Neural progenitor cell (in vitro differentiated cells): ENCODE data around the gene NOTCH1. TPM values are rescaled to one million over a fixed set of nuclear protein-coding genes. Genes with fewer than 3 reads are reported as not detected.

ENCODE experiments used
- DNase-seq: peaks from one replicate; pipeline ENCODE4 v3.0.0-alpha.2; 2016; ENCODE audit warnings: low spot score
- H2AFZ ChIP-seq: fragments of 200-600 bp; sonication (generic); replicated peaks from 2 replicates; pipeline ENCODE4 v1.6.1; 2016; ENCODE audit warnings: antibody characterized with exemption
- H3F3A ChIP-seq: fragments of 200-600 bp; sonication (generic); 2 replicates; pipeline ENCODE4 v1.6.1; 2016; ENCODE audit warnings: antibody characterized with exemption, low read depth
- H3K27ac ChIP-seq: fragments of 200-600 bp; sonication (generic); 2 replicates; pipeline ENCODE4 v1.5.1; 2016; ENCODE audit warnings: mild to moderate bottlenecking
- H3K27me3 ChIP-seq: fragments of 200-600 bp; sonication (generic); 2 replicates; pipeline ENCODE4 v1.6.1; 2016; ENCODE audit warnings: mild to moderate bottlenecking, moderate library complexity
- H3K36me3 ChIP-seq: fragments of 200-600 bp; sonication (generic); 2 replicates; pipeline ENCODE4 v1.5.1; 2016
- H3K4me1 ChIP-seq: fragments of 200-600 bp; sonication (generic); 2 replicates; pipeline ENCODE4 v1.6.1; 2016; ENCODE audit warnings: mixed run types
- H3K4me2 ChIP-seq: fragments of 200-600 bp; sonication (generic); 2 replicates; pipeline ENCODE4 v1.6.1; 2016
- H3K4me3 ChIP-seq: fragments of 200-600 bp; sonication (generic); 2 replicates; pipeline ENCODE4 v1.5.1; 2016
- H3K79me2 ChIP-seq: fragments of 200-600 bp; sonication (generic); 2 replicates; pipeline ENCODE4 v1.6.1; 2016; ENCODE audit warnings: low read depth
- H3K9ac ChIP-seq: fragments of 200-600 bp; sonication (generic); 2 replicates; pipeline ENCODE4 v1.6.1; 2016
- H3K9me3 ChIP-seq: fragments of 200-600 bp; sonication (generic); 2 replicates; pipeline ENCODE4 v1.5.1; 2016; ENCODE audit warnings: low read depth
- H4K20me1 ChIP-seq: fragments of 200-600 bp; sonication (generic); 2 replicates; pipeline ENCODE4 v1.6.1; 2016; ENCODE audit warnings: low read depth
- H3K27ac Mint-ChIP-seq: 3 replicates; pipeline ENCODE4 v1.8.0; 2021; ENCODE audit warnings: mixed read lengths
- H3K27me3 Mint-ChIP-seq: 2 replicates; pipeline ENCODE4 v1.8.0; 2022; ENCODE audit warnings: low read depth, mild to moderate bottlenecking, inconsistent platforms, moderate library complexity, mixed read lengths; ENCODE audit not compliant: insufficient read depth
- H3K36me3 Mint-ChIP-seq: 3 replicates; pipeline ENCODE4 v1.8.0; 2021; ENCODE audit warnings: mixed read lengths
- H3K4me1 Mint-ChIP-seq: 3 replicates; pipeline ENCODE4 v1.8.0; 2021; ENCODE audit warnings: mixed read lengths
- H3K4me3 Mint-ChIP-seq: 3 replicates; pipeline ENCODE4 v1.8.0; 2021; ENCODE audit warnings: mild to moderate bottlenecking, moderate library complexity, mixed read lengths
- H3K9me3 Mint-ChIP-seq: 3 replicates; pipeline ENCODE4 v1.8.0; 2020; ENCODE audit warnings: mixed read lengths
- EZH2 ChIP-seq: fragments of 200-600 bp; sonication (generic); IDR thresholded peaks from 2 replicates; pipeline ENCODE4 v1.6.1; 2017; ENCODE audit warnings: antibody characterized with exemption, mild to moderate bottlenecking, moderate library complexity
- EZH2phosphoT487 ChIP-seq: fragments of 200-600 bp; sonication (generic); IDR thresholded peaks from 2 replicates; pipeline ENCODE4 v1.6.1; 2017; ENCODE audit warnings: antibody characterized with exemption
- total RNA-seq: library from RNA; depleted of rRNA; stranded (reverse); fragments of >200 nt; gene quantifications from 2 replicates; pipeline ENCODE4 v1.2.3, GENCODE V29; 2015; ENCODE audit warnings: low replicate concordance
- TF ChIP-seq, protein P1 (sequence below): fragments of 200-600 bp; sonication (generic); IDR thresholded peaks from 2 replicates; pipeline ENCODE4 v1.5.1; 2017; ENCODE audit warnings: antibody characterized with exemption, mild to moderate bottlenecking

Gene NOTCH1
- total RNA-seq, 1 donor from 2014 or later: 11.7 TPM

DNA sequence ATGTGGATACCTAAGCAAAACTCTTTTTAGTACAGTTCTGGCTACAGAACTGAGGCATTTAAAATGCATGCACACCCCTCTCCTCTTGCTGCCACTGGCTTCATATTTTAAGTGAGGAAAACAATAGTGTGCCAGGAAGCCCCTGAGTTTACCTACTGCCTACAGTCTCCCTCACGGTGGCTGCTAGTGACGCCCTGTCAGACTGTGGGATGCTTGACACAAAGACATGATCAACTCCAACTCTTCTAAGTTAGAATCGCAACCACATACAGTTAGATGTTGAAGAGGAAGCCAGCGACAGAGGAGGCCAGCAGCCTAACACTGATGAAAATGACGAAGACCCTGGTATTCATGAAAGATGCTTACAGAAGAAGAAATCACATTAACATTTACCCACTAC, 64.3 kb downstream of the NOTCH1 start:
- H2AFZ ChIP-seq: no peak overlapping the region
- peak overlapping the region; percentile 89 for H3K4me2 ChIP-seq
- H3K4me1 ChIP-seq: peaks cover 8% of the 10 kb centered on the region
- H3K9me3 Mint-ChIP-seq: no peaks in the 10 kb centered on the region
- H3K4me1 Mint-ChIP-seq: peaks cover 37% of the 10 kb centered on the region
- H3K36me3 ChIP-seq: no peaks in the 10 kb centered on the region
- H4K20me1 ChIP-seq: peaks cover 63% of the 10 kb centered on the region
- no peak overlapping the region for H3K27ac ChIP-seq
- peaks cover 10% of the 10 kb centered on the region for H3F3A ChIP-seq
- peaks cover 7% of the 10 kb centered on the region for H3K36me3 Mint-ChIP-seq
- H3K27ac Mint-ChIP-seq: peak overlapping the region; percentile 19
- peak overlapping the region; percentile 94 for H3K4me3 Mint-ChIP-seq
- no peaks in the 10 kb centered on the region for H3K27me3 ChIP-seq
- H3K9me3 ChIP-seq: no peaks in the 10 kb centered on the region
- H3K27me3 Mint-ChIP-seq: peaks cover 7% of the 10 kb centered on the region
- TF ChIP-seq EZH2phosphoT487: no peak
- H3K79me2 ChIP-seq: peaks cover 69% of the 10 kb centered on the region
- H3K9ac ChIP-seq: peak overlapping the region; percentile 93
- no peak for DNase-seq
- peak overlapping the region; percentile 94 for H3K4me3 ChIP-seq

DNA sequence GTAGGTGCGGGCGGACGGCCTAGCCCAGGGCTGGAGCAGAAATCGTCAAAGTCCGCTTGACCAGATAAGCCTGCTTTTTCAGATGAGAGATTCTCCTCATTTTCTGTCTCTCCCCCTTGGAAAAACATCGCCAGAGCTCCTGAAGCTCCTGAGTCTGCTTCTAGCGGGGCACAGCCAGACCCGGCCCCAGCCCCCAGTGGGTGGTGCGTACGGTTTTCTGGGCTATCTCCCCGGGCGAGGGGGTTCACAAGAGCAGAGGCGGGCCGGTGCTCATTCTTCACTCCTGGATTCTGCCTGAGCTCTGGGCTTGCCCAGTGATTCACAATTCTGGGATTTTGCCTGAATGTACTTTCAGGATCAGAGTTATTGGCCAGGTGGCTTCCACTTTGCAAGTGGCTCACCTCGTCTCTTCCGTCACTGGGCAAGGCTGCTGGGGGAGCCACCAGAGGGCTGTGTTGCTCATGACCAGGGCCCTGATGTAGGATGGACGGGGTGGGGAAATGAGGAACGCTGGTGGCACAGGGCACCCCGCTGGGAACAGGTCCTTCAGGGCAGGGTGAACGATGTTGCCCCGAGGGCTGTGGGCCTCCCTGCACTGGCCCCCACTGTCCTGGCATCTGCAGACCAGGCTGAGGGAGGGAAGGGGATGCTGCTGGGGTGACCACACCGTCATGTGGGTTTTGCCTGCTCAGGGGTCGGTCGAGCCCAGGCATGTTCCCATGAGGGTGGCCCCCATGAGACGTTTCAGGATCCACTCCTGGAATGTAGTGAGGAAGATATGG, 69.3 kb downstream of the NOTCH1 start:
- H3K4me1 ChIP-seq: peaks cover 3% of the 10 kb centered on the region
- no peak overlapping the region for H3K27ac ChIP-seq
- Mint-ChIP-seq H3K4me1 (peaks cover 10% of the 10 kb centered on the region), H3K36me3 (peaks cover 13% of the 10 kb centered on the region), H3K27me3 (peaks cover 2% of the 10 kb centered on the region), H3K4me3 (no peak overlapping the region), H3K9me3 (no peaks in the 10 kb centered on the region), H3K27ac (no peak overlapping the region)
- no peaks in the 10 kb centered on the region for H3K27me3 ChIP-seq
- no peaks in the 10 kb centered on the region for H3K9me3 ChIP-seq
- no peak overlapping the region for H3K9ac ChIP-seq
- no peak overlapping the region for H2AFZ ChIP-seq
- no peak overlapping the region for H3K4me3 ChIP-seq
- no peak for DNase-seq
- peaks cover 62% of the 10 kb centered on the region for H4K20me1 ChIP-seq
- TF ChIP-seq EZH2 (no peak), EZH2phosphoT487 (no peak)
- TF ChIP-seq, protein P1, sequence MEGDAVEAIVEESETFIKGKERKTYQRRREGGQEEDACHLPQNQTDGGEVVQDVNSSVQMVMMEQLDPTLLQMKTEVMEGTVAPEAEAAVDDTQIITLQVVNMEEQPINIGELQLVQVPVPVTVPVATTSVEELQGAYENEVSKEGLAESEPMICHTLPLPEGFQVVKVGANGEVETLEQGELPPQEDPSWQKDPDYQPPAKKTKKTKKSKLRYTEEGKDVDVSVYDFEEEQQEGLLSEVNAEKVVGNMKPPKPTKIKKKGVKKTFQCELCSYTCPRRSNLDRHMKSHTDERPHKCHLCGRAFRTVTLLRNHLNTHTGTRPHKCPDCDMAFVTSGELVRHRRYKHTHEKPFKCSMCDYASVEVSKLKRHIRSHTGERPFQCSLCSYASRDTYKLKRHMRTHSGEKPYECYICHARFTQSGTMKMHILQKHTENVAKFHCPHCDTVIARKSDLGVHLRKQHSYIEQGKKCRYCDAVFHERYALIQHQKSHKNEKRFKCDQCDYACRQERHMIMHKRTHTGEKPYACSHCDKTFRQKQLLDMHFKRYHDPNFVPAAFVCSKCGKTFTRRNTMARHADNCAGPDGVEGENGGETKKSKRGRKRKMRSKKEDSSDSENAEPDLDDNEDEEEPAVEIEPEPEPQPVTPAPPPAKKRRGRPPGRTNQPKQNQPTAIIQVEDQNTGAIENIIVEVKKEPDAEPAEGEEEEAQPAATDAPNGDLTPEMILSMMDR: no peak
- H3F3A ChIP-seq: no peaks in the 10 kb centered on the region
- no peak overlapping the region for H3K4me2 ChIP-seq
- H3K79me2 ChIP-seq: peaks cover 78% of the 10 kb centered on the region
- no peaks in the 10 kb centered on the region for H3K36me3 ChIP-seq

DNA sequence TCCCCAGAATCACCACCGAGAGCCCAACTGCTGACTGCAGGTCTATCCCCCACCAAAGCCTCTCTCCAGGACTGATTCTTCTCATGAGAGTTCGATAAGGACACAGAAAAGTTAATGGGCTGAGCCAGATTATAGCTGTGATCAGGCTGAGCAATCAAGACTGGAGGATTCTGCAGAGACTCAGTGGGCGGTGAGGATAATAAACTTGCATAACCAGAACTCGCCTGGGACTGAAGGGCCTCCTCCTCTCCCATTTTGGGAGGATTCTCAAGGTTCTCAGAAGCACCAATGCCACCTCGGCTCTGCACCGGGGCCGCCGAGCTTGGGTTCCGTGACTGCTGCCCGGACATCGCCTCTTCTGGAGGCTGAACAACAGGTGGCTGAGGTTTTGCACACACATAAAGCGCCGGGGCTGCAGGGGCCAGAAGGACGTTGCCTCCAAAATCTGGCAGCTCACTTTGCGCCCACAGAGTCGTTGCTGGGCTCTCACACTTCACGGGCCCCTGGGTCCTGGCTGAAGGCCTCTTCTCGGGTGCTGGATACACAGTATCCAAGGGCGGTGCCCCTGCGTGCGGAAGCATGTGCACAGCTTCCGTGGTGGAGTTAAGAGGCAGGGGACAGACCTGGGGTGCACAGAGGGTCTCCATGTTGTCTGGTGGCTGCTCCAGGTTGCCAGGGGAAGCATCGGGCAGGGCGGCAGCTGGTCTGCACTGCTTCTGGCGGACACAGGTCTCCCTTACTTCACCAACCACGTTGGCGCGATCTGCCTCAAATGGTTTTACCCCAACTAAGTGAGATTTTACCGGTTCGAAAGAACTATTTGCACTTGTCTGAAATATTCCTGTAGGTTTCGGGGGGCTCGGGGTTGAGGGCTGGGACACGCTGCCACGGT, 70.6 kb downstream of the NOTCH1 start:
- Mint-ChIP-seq H3K4me3 (no peak overlapping the region), H3K27ac (no peak overlapping the region)
- H3F3A ChIP-seq: no peaks in the 10 kb centered on the region

More for the DNA sequence above, 70.6 kb downstream of the NOTCH1 start:
- no peaks in the 10 kb centered on the region for H3K27me3 ChIP-seq
- no peak overlapping the region for H3K4me3 ChIP-seq
- no peaks in the 10 kb centered on the region for H3K4me1 ChIP-seq
- H3K79me2 ChIP-seq: peaks cover 75% of the 10 kb centered on the region
- TF ChIP-seq EZH2 (no peak), EZH2phosphoT487 (no peak)
- TF ChIP-seq, protein P1: no peak
- no peak for DNase-seq
- H3K36me3 ChIP-seq: no peaks in the 10 kb centered on the region
- Mint-ChIP-seq H3K27me3 (peaks cover 2% of the 10 kb centered on the region), H3K36me3 (peaks cover 14% of the 10 kb centered on the region), H3K4me1 (peaks cover 3% of the 10 kb centered on the region), H3K9me3 (no peaks in the 10 kb centered on the region)
- no peak overlapping the region for H2AFZ ChIP-seq
- H3K9ac ChIP-seq: no peak overlapping the region
- no peaks in the 10 kb centered on the region for H3K9me3 ChIP-seq
- H3K27ac ChIP-seq: no peak overlapping the region
- H3K4me2 ChIP-seq: no peak overlapping the region
- H4K20me1 ChIP-seq: peaks cover 65% of the 10 kb centered on the region
